ENCODE measurements around the gene NHP2.
"Not testable (repeated sequence)": the region's sequence is repeated elsewhere in the genome, so short reads cannot be mapped to it uniquely, and the experiment has no call there.

Gene NHP2

DNA sequence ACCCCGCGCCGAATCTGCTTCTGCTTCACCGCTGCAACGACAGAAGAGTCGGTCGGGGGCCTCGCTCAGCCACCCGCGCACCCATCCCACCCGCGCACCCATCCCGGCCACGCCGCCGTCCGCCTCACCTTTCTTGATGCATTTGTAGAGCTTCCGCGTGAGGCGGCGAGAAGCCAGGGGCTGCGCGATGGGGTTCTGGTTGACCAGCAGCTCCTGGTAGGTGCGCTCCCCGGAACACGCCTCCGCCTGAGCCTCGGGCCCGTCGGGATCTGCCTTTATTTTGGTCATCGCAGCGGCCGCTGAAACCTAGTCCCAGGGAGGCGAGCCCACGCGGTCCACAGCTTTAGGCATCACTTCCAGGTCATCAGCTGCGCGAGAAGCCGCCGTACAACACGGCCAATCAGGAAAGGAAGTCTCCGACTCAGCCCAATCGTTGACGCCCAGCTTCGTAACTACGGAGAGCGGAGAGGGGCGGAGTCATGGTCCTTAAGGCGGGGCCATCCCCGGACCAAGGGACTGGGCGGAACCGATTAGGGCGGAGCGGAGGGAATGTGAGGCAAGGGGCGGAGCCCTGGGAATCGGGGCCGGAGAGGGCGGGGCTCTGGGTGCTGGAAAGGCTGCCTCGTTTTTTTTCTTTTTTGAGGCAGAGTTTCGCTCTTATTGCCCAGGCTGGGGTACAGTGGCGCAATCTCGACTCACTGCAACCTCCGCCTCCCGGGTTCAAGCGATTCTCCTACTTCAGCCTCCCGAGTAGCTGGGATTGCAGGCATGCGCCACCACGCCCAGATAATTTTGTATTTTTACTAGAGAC is at the start of gene NHP2:
Gene NHP2 (minus strand): TSS at position 356 of the 811 bp plus-strand sequence. CDS start 68 bp downstream, at position 288.
- DNase-seq, result peak; percentile 95

- DNase-seq, result no peak
Measured at GRCh38 chr5:178202541-178202940, 48.9 kb upstream of the NHP2 start.

DNA sequence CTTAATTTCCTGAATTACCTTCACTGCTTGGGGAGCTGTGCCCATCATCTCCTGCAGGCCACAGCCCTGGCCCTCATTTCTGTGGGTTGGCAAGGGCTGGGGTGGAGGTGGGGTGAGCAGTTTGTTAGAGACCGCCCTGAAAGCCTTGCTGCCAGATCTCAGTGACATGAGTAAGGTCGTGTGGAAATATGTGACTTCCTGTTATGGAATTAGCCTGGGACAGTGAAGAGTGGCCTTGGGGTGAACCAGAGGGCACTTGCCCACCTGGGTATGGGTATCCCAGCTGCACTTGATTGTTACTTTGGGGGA is 48.2 kb upstream of the NHP2 start:
- no peak for DNase-seq

GRCh38 chr5:178201221-178201926 is 47.7 kb upstream of the NHP2 start:
- DNase-seq, result peak; percentile 61

DNA sequence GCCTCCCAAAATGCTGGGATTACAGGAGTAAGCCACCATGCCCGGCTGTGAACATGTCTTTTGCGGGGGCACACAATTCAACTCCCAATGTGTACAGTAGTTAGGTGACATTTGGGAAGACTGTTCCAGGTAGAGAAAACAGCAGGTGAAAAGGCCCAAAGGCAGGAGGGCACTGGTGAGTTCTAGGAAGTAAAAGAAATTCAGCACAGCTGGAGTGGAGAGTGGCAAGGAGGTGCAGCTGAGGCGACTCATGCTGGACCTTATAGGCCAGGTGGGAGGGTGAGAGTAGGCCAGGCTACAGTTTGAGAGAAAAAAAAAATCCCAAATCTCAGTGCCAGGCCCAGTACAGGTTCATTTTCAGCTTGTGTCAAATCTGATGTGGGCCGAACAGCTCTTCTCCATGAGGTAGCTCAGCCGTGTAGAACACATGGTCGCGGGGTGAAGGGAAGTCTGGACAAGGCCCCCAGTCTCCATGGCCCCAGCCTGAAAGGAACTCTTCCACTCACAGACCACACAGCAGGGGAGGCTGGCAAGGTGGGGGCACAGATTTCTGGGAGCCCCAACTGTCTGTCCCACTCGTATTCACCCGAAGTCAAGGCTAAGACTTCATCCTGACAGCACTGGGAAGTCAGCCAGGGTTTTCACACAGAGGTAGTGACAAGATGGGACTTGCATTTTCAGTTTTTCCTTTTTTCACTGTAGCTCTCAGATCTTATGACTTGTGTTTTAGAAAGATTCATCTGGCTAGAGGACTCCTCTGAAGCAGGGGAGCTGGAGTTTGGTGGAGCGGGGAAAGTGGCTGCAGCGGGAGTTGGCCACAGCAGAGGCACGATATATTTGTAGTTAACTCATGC is 46.1 kb upstream of the NHP2 start:
- no peak for DNase-seq

DNA sequence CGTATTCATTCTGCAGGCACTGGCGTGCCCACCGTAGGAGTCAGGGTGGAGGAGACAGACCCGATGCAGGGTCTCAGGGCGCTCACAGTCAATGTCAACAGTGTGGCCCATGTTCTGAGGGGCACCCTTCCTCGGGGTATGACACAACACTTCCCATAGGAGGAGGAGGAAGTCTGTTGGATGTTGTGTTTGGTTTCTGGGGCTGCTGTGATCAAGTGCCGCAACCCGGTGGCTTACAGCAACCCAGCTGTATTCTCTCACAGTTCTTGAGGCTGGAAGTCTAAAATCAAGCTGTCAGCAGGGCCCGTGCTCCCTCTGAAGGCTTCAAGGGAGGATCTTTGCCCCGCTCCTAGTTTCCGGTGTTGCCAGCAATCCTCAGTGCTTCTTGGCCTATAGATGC is 45.0 kb upstream of the NHP2 start:
- DNase-seq, result no peak

DNA sequence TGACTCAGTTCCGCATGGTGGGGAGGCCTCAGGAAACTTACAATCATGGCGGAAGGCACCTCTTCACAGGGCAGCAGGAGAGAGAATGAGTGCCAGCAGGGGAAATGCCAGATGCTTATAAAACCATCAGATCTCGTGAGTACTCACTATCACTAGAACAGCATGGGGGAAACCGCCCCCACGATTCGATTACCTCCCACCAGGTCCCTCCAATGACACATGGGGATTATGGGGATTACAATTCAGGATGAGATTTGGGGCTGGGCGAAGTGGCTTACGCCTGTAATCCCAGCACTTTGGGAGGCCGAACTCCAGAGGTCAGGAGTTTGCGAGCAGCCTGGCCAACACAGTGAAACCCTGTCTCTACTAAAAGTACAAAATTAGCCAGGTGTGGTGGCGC is 44.5 kb upstream of the NHP2 start:
- not testable (repeated sequence) for DNase-seq

- no peak for DNase-seq
Measured at GRCh38 chr5:178196986-178197385, 43.3 kb upstream of the NHP2 start.

GRCh38 chr5:178196281-178196812 is 42.7 kb upstream of the NHP2 start:
- DNase-seq, result no peak

DNA sequence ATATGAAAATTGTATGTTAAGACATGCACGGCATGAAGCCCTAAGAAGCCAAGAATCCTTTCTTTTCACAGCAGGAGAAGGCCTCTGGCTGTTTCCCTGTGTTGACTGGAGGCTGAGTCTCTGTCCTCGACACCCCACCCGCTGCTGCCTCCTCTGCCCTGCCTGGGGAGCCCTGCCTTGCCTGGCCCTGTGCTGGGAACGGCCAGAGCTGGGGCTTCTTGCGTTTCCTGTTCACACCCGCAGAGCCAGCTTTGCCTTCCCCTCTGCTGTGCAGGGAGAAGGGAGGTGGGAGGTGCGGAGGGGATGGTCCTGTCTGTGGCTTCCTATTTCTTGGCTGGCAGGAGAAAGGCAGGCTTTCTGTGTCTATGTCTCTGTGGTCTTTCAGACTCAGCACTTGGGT is 40.3 kb upstream of the NHP2 start:
- no peak for DNase-seq

DNA sequence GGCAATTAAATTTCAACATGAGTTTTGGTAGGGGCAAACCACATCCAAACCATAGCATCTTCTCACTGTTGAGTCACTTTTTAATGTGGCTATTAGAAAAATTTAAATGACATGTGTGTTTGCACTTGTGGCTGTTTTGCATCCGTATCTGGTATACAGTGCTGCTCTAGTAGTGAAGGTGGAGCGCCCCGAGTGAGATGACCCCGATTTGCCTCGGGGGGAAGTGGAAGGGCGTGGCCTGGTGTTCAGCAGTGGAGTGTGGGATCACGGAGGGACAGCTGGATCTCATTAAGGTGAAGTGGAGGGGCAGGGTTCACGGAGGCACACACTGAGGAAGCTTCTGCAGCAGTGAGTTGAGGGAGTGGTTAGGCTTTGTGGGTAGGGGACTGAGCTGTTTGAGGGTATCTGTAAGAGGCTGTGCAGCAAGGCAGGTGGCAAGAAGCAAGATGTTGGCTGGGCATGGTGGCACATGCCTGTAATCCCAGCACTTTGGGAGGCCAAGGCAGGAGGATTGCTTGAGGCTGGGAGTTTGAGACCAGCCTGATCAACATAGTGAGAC is 39.6 kb upstream of the NHP2 start:
- DNase-seq, result no peak

DNA sequence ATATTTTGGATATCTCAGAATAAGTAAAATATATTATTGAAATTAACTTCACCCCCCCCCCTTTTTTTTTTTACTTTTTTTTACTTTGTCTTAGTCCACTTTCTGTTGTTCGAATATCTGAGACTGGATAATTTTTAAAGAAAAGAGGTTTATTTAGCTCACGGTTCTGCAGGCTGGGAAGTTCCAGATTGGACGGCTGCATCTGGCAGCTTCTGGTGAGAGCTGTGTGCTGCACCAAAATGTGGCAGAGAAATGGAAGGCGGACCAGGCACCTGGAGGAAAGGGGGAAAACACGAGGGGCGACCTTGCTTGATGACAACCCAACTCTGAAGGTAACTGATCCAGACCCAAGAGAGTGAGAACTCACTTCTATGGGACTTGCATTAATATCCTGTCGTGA is 39.1 kb upstream of the NHP2 start:
- DNase-seq, result no peak

DNA sequence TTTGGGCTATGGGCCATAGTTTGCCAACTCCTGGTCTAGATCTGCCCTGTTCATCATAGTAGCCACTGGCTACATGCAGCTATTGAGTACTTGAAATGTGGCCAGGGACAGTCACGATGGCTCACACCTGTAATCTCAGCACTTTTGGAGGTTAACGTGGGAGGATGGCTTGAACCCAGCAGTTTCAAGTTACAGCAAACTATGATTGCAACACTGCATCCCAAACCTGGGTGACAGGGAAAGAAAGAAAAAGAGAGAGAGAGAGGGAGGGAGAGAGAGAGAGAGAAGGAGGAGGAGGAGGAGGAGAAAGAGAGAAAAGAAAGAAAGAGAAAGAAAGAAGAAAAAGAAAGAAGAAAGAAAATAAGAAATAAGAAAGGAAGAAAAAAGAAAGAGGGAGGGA is 38.6 kb upstream of the NHP2 start:
- no peak for DNase-seq

DNA sequence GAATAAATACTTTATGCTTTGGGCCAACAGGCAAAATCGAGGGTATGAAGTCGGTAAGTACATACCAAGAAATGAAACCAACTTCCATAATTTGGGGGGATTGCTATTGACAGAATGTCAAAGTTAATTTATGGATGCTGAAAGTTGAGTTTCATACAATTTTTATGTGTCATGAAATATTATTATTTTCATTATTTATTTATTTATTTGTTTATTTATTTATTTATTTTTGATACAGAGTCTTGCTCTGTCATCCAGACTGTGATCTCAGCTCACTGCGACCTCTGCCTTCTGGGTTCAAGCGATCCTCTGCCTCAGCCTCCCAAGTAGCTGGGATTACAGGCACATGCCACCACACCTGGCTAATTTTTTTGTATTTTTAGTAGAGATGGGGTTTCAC is 38.0 kb upstream of the NHP2 start:
- no peak for DNase-seq

DNA sequence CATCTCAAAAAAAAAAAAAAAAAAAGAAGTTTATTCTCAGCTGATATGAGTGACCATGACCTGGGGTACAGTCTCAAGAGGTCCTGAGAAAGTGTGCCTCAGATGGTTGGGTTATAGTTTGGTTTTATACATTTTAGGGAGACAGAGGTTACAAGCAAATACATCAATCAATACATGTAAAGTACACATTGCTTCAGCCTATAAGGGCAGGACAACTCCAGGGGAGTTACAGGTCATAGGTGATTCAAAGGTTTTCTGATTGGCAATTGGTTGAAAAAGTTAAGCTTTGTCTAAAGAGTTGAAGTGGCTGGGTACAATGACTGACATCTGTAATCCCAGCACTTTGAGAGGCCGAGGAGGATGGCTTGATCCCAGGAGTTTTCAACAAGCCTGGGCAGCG is 35.7 kb upstream of the NHP2 start:
- DNase-seq, result no peak

DNA sequence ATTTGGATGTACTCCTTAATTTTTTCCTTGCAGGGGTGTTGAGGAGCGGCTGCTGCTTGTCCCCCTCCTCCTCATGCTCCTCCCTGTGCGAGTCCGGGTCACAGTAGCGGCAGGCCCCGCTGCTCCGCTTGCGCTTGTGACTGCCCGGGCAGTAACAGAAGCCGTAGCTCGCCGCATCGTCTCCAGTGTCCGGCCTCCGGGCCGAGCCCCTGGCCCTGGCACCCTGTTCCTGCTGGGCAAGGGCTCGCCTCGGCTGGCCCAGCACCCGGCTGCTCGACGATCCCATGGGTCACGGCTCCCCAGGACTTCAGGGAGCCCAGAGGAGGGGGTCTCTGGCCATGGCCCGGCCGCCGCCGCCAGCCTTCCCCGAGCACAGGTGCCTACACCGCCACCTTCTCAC is 33.3 kb upstream of the NHP2 start, which contains the start of gene GMCL2:
Gene GMCL2 (minus strand): TSS at position 358 of the 400 bp plus-strand sequence. CDS start 72 bp downstream, at position 286.
- no peak for DNase-seq

- DNase-seq, result no peak
Measured at GRCh38 chr5:178186427-178186826, 32.7 kb upstream of the NHP2 start.

DNA sequence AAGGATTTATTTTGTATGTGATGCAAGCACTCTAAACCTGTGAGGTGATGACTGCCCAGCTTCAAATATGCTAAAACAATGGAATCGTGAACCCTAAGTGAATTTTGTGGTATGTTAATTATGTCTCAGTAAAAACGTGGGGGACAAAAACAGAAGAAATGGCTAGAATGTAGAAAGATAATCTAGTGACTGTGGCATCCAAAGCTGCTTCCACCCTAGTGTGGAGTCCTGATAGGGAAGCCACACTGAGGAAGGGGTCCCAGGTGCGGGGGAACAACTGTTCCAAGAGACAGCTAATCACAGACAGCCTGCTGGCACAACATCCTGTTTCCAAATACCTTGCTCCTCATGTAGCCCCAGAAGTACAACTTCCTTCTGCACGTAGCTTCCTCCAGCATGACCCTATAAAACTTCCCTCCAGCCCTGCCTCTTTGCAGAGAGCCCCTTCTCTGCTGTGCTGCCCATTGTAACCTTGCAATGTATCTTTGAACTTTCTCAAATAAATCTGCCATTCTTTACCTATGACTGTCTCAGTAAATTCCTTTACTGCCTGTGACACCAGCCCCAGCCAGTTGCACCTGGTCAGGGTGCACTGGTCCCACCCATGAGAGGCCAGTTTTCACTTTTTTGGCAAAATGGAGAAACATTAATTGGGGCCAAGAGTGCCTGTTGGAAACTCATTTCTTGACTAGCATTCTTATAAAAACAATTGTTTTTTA is 28.6 kb upstream of the NHP2 start:
- DNase-seq, result no peak

- peak; percentile 6 for DNase-seq
Measured at GRCh38 chr5:178180141-178180863, 26.6 kb upstream of the NHP2 start.

DNA sequence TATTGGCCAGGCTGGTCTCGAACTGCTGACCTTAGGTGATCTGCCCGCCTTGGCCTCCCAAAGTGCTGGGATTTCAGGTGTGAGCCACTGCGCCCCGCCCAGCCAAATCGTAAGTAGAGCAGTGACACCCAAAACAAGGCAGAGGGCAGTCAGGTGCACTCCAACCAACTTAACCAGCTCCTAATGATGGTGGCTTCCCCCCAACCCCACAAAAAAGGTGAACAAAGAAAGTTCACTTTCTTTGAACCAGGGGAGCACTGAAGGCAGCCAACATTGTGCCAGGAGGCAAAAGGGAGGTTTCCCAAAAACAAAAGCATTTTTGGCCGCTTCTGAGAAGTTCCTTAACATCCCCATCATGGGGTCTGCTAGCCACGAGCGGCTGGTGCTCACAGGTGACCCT is 23.9 kb upstream of the NHP2 start:
- DNase-seq, result no peak

GRCh38 chr5:178176791-178177190 is 23.1 kb upstream of the NHP2 start:
- DNase-seq, result no peak

- no peak for DNase-seq
Measured at GRCh38 chr5:178174456-178174855, 20.8 kb upstream of the NHP2 start.
